HG03045 (cell line): Measurements from ENCODE around the gene NOP14.
"Not testable (repeated sequence)": the region's sequence is repeated elsewhere in the genome, so short reads cannot be mapped to it uniquely, and the experiment has no call there.

Experiments
- ATAC-seq: cut with Tn5 transposase; IDR thresholded peaks from one replicate; pipeline ENCODE4 v1.9.1; 2021; ENCODE audit warnings: mild to moderate bottlenecking, moderate library complexity; ENCODE audit not compliant: unreplicated experiment

NOP14 gene

DNA sequence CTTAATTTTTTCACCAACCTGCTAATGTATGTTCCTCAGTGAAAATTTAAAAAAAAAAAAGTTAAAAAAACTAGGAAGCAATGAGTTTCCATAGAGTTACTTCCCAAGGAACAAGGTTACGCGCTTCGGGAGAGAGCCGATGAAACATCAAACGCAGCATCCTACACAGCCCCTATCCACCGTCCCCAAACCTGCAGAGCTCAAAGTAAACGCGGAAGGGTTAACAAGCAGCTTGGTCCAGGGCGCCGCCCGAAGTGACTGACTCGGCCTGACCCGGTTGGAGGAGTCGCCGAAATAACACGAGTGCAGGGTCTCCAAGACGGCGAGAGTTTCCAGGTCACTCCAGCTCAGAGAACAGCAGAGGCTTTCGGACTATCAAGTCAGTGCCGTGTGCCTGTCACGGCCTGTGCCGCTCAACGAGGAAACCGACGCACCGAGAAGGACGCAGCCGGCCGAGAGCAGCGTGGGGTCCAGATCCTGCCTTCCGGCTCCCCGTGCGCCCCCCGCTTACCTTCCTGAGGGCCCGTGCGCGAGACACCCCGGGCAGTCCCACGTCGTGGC is 512 bp downstream of the NOP14 start:
- ATAC-seq = peak; percentile 24

DNA sequence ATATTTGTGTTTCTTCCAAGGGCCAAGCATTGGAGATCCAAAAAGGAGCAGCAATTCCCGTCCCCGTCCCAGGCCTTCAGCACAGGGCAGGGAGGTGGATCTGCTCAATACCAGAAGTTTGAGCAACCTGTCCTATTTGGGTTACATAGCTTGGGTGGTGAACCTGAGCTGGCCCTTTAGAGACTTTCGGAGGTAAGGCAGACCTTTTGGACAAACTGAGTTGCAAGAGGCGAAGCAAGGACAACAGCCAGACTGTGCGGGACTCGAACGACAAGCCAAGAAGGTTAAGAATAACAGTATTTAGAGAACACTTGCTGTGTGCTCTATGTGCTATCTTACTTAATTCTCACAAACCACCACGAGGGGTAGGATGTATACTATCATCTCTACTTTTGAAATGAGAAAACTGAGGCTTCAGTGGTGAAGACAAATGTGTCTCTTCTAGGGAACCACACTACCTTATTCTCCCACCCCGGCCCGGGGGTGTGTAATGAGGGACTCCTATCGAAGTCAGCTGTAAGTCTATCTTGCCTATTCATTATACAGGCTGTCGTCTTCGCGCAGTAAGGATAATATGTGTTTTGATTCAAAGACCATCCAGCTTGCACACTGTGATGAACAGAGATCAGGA is 1.3 kb downstream of the NOP14 start:
- ATAC-seq = no peak

DNA sequence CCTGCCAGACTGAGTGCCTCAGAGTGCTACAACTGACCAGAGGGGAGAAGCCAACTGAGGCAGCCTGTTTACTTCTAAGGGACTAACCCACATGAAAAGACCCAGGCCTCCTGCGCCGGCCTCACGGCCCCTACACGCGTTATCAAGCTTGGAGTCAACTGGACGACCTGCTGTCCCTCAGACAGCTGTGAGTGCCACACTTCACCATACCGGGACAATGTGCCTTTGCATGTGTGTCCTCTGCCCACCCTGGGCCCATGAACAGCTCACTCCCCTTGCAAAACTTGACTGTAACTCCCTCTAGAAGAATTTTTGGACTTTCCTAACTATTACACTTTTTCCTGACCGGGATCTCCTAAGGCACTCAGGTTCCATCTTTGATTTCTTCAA is 1.8 kb downstream of the NOP14 start:
- no peak for ATAC-seq

DNA sequence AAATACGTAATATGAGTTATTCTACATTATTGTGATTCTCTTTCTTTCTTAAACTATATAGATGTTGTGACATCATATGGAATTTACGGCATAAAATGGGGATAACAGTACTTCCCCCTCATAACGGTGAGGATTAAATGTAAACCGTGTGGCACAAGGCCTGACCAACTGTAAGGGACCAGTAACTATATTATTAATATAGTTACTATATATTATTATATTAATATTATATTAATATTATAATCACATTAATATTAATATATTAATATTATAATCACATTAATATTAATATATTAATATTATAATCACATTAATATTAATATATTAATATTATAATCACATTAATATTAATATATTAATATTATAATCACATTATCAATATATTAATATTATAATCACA is 2.8 kb downstream of the NOP14 start:
- not testable (repeated sequence) for ATAC-seq

DNA sequence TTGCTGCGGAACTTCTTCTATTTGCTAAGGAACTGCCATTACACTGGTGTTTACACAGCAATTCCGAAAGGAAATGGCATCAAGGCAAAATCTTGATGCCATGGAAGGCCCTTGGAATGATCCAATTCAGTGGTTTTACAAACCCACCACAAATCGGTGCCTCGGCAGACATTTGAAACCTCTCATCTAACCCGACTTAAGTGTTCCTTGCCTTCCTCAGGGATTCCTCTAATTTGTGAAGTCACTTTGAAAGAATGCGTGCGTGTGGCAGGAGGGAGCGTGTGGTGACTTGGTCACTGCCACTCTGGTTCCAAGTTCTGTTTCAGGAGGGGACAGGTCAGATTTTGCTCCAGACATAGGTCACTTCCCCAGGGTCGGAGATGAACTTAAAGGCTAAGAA is 4.8 kb downstream of the NOP14 start:
- no peak for ATAC-seq

DNA sequence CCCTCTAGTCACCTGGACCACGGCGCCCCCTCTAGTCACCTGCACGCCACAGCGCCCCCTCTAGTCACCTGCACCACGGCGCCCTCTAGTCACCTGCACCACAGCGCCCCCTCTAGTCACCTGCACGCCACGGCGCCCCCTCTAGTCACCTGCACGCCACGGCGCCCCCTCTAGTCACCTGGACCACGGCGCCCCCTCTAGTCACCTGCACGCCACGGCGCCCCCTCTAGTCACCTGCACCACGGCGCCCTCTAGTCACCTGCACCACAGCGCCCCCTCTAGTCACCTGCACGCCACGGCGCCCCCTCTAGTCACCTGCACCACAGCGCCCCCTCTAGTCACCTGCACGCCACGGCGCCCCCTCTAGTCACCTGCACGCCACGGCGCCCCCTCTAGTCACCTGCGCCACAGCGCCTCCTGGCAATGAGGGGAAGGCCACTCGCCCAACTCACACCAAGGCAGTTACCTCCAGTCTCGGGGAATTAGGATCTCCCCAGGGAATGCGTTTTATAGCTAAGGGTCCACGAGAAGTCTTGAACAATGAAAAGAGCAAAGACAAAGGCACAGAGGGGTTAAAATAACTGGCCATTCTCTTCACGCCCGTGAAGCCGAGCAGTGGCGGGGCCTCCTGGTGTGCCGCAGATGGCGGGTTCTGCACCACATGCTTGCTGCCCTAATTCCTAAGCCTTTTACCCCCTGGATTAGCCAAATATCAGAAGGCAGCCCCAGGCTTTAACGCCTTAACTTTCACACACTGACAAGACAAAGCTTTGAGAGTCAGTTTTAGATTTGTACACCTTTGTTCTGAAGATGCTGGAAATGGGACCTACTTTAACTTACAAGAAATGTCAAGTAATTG is 7.8 kb downstream of the NOP14 start:
- ATAC-seq = not testable (repeated sequence)

DNA sequence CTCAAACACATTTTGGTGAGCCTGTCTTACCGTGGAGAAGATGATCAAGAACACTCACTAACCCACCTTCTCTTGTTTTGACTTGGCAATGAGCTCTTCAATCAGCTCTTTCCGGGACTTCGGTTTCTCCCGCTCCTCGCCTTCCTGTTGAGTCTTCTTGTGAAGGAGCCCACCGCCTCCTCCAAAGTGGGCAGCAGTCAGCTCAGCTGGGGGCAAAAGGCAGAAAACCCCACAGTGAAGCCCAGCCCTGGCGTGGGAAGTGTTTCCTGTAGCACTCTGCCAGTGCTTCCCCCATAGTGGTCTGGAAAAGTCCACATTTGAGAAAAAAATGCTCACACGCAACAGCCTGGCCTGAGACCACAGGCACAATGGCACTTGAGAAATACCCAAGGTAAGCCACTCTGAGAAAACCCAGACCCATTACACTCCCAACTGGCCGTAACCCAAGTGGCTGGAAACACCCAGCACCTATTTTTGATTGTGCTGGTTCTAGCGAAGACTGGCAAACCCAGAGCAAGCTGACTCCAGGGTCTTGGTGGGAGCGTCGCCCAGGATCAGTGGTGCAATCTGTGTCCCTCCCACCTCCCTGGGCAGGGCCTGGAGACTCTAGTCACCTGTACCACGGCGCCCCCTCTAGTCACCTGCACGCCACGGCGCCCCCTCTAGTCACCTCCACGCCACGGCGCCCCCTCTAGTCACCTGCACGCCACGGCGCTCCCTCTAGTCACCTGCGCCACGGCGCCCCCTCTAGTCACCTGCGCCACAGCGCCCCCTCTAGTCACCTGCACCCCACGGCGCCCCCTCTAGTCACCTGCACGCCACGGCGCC is 8.6 kb downstream of the NOP14 start:
- ATAC-seq = peak; percentile 60

DNA sequence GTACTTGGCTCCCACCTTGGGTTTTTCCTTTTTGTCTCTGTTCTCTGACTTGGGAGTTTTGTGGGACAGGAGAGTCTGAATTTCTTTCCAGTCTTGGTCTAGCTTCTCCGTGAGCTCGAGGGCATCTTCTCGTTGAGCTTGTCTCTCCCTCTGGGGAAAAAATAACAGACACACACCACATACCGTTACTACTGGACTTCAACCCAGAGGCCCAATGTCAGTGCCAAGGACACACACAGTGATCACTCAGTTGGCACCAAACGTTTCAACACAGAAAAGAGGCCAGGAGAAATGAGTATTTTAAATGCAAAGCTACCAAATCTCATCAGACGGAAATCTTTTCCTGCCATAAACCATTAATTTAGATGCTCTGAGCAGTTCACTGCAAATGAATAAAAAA is 9.7 kb downstream of the NOP14 start:
- no peak for ATAC-seq

DNA sequence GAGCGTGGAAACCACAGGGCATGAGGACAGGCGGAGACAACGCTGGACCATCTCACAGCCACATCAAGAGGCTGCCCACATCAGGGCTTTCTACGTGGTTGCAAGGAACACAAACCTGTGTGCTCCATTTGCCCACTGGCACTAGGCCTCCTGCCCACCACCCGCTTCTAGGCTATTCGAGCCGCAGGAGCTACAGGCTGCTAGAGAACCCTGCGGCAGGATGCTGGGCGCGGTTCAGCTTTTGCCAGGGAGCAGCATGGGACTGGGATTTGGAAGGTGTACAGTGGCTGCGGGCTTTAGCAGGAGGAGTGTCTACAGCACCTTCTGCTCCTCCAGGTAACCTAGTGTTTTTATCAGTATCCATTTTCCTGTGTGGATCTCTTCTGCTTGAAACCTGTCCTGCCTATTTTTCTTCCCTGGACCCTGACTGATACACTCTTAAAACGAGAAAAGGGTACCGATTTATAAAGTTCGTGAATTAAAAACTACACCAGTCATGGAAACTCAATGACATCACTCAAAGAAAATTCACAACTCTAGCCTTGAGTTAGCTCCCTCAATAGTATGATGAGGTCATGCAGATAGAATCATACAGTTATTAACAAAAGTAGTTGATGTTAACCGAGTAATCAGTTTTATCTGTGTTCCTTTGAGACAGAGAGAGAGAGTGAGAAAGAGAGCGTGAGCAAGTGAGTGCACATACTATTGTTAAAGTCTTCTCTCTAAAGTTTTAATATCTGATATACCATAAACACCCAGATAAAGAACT is 12.8 kb downstream of the NOP14 start:
- no peak for ATAC-seq

DNA sequence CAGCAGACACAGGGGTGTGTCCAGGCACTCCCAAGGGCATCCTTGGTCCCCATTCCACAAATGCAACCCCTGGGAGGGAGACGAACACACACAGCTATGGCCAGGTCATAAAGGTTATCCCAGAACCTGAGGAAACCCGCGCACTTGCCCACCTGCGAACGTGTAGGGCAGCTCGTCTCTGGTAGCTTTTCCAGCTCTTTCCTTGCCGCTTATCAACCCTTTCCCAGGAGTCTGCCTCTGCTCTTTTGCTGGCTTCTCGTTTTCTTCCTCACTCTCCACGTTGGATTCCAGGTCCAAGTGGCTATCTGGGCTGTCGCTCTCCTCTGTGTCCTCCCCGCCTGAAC is 13.5 kb downstream of the NOP14 start:
- ATAC-seq = no peak

DNA sequence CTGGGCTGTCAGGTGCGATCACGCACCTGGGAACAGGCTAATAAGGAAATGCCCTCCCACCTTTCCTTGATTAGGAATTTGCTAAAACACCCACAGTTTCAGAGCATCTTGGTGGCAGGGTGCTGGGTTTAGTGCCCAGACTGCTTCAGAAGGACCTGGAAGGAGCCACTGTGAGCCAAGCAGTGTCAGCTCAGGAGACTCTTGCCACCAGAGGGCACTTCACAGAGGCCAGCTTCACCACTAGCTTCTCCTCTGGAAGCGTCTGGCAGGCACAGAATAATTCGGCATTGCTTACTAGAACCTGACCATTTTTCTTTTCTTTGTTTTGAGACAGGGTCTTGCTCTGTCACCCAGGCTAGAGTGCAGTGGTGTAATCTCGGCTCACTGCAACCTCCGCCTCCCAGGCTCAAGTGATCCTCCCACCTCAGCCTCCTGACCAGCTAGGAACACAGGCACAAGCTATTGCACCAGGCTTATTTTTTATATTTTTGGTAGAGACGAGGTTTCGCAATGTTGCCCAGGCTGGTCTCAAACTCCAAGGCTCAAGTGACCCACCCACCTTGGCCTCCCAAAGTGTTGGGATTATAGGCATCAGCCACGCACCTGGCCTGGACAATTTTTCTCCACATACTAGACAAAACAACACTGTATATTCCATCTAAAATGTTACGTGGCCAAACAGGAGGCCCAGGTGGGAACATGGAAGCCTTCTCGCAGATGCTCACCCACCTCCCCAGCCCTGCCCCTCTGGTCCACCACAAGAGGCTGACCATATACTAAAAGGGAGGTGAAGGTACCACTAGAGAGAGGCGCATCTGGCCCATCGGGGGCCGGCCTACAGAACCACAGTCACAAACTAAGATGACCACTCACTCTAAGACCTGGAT is 14.1 kb downstream of the NOP14 start:
- ATAC-seq = no peak

DNA sequence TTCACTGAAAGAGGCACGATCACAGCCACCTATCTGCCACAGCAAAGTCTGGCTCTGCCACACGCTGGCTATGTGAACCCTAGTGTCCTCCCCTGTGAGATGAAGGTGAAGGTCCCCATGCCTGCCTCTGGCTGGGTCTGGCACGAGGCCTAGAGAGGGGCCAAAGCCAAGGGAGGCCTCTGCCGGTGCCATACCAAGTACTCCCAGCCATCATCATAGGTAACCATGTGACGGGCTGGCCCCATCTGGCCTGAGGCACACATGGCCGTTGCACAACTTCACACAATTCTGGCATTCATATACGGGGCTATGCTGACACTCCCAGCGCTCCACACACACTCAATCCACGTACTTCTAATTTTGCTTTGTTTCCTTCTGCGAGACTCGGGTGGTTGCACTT is 15.3 kb downstream of the NOP14 start:
- ATAC-seq = no peak

DNA sequence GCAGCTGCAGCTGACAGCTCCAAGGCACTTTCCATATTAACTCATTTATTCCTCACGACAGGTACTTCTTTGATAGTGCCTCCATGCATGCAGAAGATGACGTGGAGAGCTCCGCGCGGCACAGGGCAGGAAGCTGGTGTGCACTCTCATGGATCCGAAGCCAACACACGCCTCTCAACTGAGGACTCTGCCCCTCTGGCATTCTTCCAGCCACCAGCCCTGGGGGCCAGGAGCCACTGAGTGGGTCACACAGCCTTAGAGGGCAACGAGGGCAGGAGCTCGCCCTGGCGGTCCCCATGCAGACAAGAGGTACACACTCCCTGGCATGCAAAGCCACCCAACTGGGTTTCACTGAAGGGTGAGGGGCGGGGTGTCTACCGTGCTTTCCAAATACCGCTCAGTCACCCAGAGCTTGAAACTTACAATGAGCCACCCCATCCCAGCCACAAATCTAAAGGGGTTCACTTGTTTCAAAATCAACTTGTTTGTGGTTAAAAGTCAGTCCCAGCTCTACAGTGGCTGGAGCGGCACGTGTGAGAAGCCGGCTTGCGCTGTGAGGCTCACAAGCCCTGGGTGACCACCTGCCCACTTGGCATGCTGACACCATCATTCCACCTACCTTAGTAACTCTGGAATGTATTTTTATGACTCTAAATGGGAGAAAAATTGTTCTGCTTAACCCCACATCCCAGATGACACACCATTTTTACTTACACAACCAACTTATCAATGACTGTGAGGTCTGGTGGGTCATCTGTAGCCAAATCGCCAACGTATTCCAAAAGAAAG is 16.2 kb downstream of the NOP14 start:
- no peak for ATAC-seq

DNA sequence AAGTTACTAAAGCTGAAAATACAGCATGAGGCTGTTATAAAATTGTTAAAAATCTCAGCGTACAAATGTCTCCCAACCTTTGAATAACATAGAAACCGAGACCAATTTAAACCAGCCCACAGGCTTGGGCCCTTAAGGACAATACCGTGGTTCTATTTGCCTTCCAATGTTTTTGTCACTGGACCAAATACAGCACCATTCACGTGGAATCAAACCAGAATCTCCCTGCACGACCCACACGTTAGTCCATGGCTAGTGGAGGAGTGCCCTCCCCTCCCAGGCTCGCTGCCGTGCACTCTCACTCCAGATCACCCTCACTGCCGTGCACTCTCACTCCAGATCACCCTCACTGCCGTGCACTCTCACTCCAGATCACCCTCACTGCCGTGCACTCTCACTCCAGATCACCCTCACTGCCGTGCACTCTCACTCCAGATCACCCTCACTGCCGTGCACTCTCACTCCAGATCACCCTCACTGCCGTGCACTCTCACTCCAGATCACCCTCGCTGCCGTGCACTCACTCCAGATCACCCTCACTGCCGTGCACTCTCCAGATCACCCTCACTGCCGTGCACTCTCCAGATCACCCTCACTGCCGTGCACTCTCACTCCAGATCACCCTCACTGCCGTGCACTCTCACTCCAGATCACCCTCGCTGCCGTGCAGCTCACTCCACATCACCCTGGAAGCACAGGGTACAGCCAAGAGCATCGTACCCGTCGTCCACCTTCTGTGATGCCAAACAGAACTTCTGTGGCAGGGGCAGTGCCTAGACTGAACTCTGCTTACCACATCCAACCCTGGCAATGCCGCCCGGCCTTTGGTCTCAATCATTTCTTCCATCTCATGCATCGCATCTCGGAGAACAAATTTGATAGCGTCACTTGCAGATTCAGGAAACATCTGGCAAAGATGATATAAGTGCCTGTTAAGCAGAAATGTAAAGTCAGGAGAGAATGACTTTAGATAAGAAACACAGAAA is 17.3 kb downstream of the NOP14 start:
- ATAC-seq = not testable (repeated sequence)

DNA sequence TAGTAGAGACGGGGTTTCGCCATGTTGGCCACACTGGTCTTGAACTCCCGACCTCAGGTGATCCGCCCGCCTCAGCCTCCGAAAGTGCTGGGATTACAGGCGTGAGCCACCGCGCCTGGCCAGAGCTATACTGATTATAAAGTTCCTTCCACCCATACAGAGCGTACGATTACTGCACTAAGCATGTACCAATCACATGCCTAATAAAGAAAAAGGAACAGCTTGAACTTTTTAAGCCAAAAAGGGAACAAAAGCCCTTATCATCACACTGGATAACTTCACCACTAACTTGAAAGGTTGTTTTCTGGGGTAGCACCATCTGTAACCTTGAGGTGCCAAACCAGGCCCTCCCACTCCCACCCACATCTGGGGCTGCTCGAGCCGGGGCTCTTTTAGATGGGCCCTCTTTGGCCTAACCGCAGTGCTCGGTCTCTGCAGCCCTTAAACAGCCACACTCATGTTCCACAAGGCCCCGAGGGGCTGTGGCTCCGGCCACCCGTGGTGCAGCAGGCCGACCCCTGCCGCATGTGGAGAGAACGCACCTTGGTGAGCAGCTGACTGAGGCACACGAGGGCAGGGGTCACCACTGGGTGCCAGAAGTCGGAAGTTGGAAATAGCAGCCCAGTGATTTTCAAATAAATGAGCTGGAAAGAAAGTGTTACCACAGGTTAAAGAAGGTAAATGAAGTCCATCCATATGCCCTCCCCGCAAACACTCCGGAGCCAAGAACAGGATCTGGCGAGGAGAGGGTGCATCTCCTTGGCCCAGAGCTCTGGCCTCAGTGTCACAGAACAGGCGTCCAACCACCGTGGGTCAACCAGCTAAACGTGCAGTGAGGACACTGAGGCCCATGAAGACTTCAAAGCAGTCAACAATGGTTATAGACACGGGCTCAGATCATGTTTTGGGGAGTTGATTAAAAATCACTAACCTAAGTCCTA is 18.4 kb downstream of the NOP14 start:
- ATAC-seq = no peak

DNA sequence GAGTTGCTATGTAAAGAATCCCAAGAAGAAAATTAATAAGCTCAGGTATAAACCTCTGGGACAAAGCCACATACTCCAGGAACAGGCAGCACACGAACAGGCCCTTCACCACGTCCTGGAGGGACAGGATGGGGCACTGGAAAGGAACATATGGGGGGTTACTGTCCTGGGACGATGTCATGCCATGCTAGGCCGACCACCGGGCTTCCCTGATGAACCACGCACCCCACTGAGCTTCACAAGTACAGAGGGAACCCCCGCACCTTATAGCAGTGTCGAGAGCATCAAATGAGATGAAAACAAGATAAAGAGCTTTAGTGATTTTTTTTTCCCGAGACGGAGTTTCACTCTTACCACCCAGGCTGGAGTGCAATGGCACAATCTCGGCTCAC is 19.1 kb downstream of the NOP14 start:
- no peak for ATAC-seq
